Endodermal cell (in vitro differentiated cells): Measurements from ENCODE around the gene BEST2. TPM values are rescaled to one million over a fixed set of nuclear protein-coding genes. Genes with fewer than 3 reads are reported as not detected.

Source experiments
- DNase-seq: peaks from one replicate; pipeline ENCODE4 v3.0.0-alpha.2; 2017
- H3K27ac ChIP-seq: 2 replicates; pipeline ENCODE4 v1.5.1; 2013; ENCODE audit warnings: mild to moderate bottlenecking, low read depth, low read length, moderate library complexity
- H3K27me3 ChIP-seq: 2 replicates; pipeline ENCODE4 v1.6.1; 2013; ENCODE audit warnings: mild to moderate bottlenecking, low read length, moderate library complexity; ENCODE audit not compliant: insufficient read depth, control insufficient read depth, poor library complexity, severe bottlenecking
- H3K36me3 ChIP-seq: 2 replicates; pipeline ENCODE4 v1.7.0; 2013; ENCODE audit warnings: mild to moderate bottlenecking, low read length, moderate library complexity; ENCODE audit not compliant: control insufficient read depth, insufficient read depth
- H3K4me1 ChIP-seq: one replicate; pipeline ENCODE4 v1.7.0; 2013; ENCODE audit warnings: low read length; ENCODE audit not compliant: control insufficient read depth, insufficient read depth
- H3K4me3 ChIP-seq: 2 replicates; pipeline ENCODE4 v1.5.1; 2013; ENCODE audit warnings: mild to moderate bottlenecking, low read length, moderate library complexity
- H3K9ac ChIP-seq: 2 replicates; pipeline ENCODE4 v1.6.1; 2013; ENCODE audit warnings: mild to moderate bottlenecking, low read length, moderate library complexity; ENCODE audit not compliant: poor library complexity, severe bottlenecking; ENCODE audit errors: extremely low read depth
- H3K9me3 ChIP-seq: 2 replicates; pipeline ENCODE4 v1.6.1; 2013; ENCODE audit warnings: mild to moderate bottlenecking, low read length, moderate library complexity; ENCODE audit not compliant: control insufficient read depth
- H3K27ac Mint-ChIP-seq: 2 replicates; pipeline ENCODE4 v1.8.0; 2020; ENCODE audit warnings: mixed read lengths
- H3K27me3 Mint-ChIP-seq: 2 replicates; pipeline ENCODE4 v1.8.0; 2021; ENCODE audit warnings: mild to moderate bottlenecking, mixed read lengths; ENCODE audit not compliant: insufficient read depth
- H3K36me3 Mint-ChIP-seq: 2 replicates; pipeline ENCODE4 v1.8.0; 2020; ENCODE audit warnings: low read depth, mixed read lengths
- H3K4me1 Mint-ChIP-seq: 2 replicates; pipeline ENCODE4 v1.8.0; 2020; ENCODE audit warnings: mixed read lengths
- H3K4me3 Mint-ChIP-seq: 2 replicates; pipeline ENCODE4 v1.8.0; 2020; ENCODE audit warnings: mild to moderate bottlenecking, moderate library complexity, mixed read lengths
- H3K9me3 Mint-ChIP-seq: 2 replicates; pipeline ENCODE4 v1.8.0; 2020; ENCODE audit warnings: mild to moderate bottlenecking, mixed read lengths
- WGBS, 2 experiments: methylation state at CpG; one replicate each; pipeline versions ENCODE4 v1.1.5 to v1.1.7; 2013; ENCODE audit warnings: missing lambda C conversion rate in 2 of 2, mixed read lengths in 1 of 2; ENCODE audit not compliant: insufficient coverage in 1 of 2, insufficient read length in 1 of 2; 5-methylcytosine and 5-hydroxymethylcytosine counted together
- total RNA-seq, 2 donors: library from RNA; stranded (reverse); fragmentation: NEBNext Ultra II Directional in 1 of 2; extraction: Animal tissue kit (Norgen Biotek cat#: 25700) in 1 of 2; gene quantifications; 2 replicates in 1 of 2; 3 replicates in 1 of 2; pipeline ENCODE4 v1.2.1, GENCODE V29; 2021
- TF ChIP-seq, protein P1 (sequence below): fragments of 200-600 bp; sonication (generic); conservative IDR thresholded peaks from 2 replicates; pipeline ENCODE4 v1.5.0; 2021; ENCODE audit warnings: antibody characterized with exemption, mild to moderate bottlenecking

BEST2 gene
- total RNA-seq, 2 donors from 2014 or later = 0.95 to 1.2 TPM

DNA sequence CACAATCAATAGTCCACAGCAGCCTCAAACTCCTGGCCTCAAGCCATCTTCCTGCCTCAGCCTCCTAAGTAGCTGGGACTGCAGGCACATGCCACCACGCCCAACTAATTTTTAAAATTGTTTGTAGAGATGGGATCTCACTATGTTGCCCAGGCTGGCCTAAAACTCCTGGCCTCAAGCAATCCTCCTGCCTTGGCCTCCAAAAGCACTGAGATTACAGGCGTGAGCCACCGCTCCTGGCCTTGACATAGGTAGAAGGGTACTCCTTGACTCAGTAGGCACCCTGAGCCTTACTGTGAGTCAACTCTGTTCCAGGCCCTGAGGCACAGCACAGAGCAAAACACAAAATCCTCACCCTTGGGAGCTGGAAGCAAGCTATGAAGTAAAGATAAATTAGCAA, 35.7 kb upstream of the BEST2 start:
- no peak overlapping the region for H3K4me3 Mint-ChIP-seq
- no peak for DNase-seq
- Histone ChIP-seq H3K9ac (no peak overlapping the region), H3K4me3 (no peak overlapping the region), H3K4me1 (no peaks in the 10 kb centered on the region), H3K9me3 (no peaks in the 10 kb centered on the region), H3K27ac (no peak overlapping the region), H3K27me3 (no peaks in the 10 kb centered on the region), H3K36me3 (peaks cover 73% of the 10 kb centered on the region)
- no peak overlapping the region for H3K27ac Mint-ChIP-seq
- 97 to 100% methylated on average over 3 of the region's 3 CpGs for WGBS, 2 experiments
- H3K27me3 Mint-ChIP-seq = no peaks in the 10 kb centered on the region
- peaks cover 5% of the 10 kb centered on the region for H3K4me1 Mint-ChIP-seq
- peaks cover 71% of the 10 kb centered on the region for H3K36me3 Mint-ChIP-seq
- H3K9me3 Mint-ChIP-seq = no peaks in the 10 kb centered on the region
- TF ChIP-seq, protein P1, sequence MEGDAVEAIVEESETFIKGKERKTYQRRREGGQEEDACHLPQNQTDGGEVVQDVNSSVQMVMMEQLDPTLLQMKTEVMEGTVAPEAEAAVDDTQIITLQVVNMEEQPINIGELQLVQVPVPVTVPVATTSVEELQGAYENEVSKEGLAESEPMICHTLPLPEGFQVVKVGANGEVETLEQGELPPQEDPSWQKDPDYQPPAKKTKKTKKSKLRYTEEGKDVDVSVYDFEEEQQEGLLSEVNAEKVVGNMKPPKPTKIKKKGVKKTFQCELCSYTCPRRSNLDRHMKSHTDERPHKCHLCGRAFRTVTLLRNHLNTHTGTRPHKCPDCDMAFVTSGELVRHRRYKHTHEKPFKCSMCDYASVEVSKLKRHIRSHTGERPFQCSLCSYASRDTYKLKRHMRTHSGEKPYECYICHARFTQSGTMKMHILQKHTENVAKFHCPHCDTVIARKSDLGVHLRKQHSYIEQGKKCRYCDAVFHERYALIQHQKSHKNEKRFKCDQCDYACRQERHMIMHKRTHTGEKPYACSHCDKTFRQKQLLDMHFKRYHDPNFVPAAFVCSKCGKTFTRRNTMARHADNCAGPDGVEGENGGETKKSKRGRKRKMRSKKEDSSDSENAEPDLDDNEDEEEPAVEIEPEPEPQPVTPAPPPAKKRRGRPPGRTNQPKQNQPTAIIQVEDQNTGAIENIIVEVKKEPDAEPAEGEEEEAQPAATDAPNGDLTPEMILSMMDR = no peak

DNA sequence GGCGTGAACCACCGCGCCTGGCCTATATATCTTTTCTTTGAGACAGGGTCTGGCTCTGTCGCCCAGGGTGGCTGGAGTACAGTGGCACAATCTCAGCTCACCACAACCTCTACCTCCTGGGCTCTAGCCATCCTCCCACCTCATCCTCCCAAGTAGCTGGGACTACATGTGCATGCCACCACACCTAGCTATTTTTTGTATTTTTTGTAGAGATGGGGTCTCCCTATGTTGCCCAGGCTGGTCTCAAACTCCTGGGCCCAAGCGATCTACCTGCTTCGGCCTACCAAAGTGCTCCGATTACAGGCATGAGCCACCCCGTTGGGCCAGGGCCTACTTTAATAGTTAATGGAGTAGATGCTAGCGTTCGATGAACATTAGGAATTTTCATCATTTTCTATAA, 31.3 kb upstream of the BEST2 start:
- Histone ChIP-seq H3K27me3 (no peaks in the 10 kb centered on the region), H3K4me1 (no peaks in the 10 kb centered on the region), H3K4me3 (peak overlapping the region; percentile 96), H3K9ac (no peak overlapping the region), H3K36me3 (peaks cover 38% of the 10 kb centered on the region), H3K27ac (peak overlapping the region; percentile 92), H3K9me3 (no peaks in the 10 kb centered on the region)
- Mint-ChIP-seq H3K27ac (peak overlapping the region; percentile 90), H3K27me3 (no peaks in the 10 kb centered on the region), H3K36me3 (peaks cover 35% of the 10 kb centered on the region), H3K4me3 (peak overlapping the region; percentile 95), H3K9me3 (no peaks in the 10 kb centered on the region), H3K4me1 (peaks cover 15% of the 10 kb centered on the region)
- no peak for DNase-seq
- TF ChIP-seq, protein P1 = no peak
- 92 to 94% methylated on average over 4 to 10 of the region's 10 CpGs for WGBS, 2 experiments

DNA sequence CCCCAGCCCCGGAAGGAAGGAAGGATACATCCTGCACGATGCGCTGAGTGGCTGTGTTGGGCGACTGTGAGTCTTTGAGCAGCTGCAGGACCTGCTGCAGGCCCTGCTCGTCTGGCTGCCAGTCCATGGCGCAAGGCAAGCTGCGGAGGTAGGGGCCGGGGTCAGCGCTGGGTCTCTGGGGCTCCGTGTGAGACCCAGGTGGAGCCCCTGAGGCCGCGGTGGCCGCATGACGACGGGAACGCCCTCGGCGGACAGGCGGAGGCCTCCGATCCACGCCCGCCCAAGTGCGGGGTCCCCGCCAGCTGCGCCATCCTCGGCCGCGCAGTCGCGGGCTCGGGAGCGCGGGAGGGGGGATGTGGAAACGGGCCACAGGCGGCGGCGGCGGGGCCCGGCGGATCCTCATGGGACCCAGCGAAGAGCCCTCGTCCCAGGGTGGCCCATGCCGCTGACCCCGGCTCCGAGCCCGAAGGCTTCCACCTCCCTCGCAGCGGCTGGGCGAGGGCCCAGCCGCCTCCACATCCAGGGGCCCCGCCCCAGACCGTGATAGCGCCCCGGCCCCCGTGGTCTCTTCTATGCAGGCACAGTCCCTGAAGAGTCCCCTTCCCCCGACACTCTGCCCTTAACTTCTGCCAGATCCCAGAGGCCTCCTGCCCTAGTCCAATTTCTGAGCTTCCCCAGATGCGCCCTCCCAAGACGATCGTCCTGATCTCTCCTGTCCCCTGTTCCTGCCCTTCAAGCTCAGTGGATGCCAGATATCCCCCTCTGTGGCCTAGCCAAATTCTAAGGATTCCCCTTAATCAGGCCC, 30.5 kb upstream of the BEST2 start:
- Histone ChIP-seq H3K27me3 (no peaks in the 10 kb centered on the region), H3K4me3 (peak overlapping the region; percentile 96), H3K36me3 (peaks cover 30% of the 10 kb centered on the region), H3K27ac (peak overlapping the region; percentile 92), H3K9me3 (no peaks in the 10 kb centered on the region), H3K9ac (peak overlapping the region; percentile 77), H3K4me1 (no peaks in the 10 kb centered on the region)
- peak overlapping the region; percentile 99 for H3K27ac Mint-ChIP-seq
- peak overlapping the region; percentile 95 for H3K4me3 Mint-ChIP-seq
- no peaks in the 10 kb centered on the region for H3K27me3 Mint-ChIP-seq
- H3K4me1 Mint-ChIP-seq = peaks cover 15% of the 10 kb centered on the region
- WGBS, 2 experiments = 33 to 40% methylated on average over 47 to 59 of the region's 59 CpGs
- peaks cover 28% of the 10 kb centered on the region for H3K36me3 Mint-ChIP-seq
- TF ChIP-seq, protein P1 = no peak
- DNase-seq = peak; percentile 59
- H3K9me3 Mint-ChIP-seq = no peaks in the 10 kb centered on the region
